ENCODE measurements around the gene SPARCL1. TPM values are rescaled to one million over a fixed set of nuclear protein-coding genes. Genes with fewer than 3 reads are reported as not detected.
"Not testable (repeated sequence)": the region's sequence is repeated elsewhere in the genome, so short reads cannot be mapped to it uniquely, and the experiment has no call there.

SPARCL1 gene, protein sequence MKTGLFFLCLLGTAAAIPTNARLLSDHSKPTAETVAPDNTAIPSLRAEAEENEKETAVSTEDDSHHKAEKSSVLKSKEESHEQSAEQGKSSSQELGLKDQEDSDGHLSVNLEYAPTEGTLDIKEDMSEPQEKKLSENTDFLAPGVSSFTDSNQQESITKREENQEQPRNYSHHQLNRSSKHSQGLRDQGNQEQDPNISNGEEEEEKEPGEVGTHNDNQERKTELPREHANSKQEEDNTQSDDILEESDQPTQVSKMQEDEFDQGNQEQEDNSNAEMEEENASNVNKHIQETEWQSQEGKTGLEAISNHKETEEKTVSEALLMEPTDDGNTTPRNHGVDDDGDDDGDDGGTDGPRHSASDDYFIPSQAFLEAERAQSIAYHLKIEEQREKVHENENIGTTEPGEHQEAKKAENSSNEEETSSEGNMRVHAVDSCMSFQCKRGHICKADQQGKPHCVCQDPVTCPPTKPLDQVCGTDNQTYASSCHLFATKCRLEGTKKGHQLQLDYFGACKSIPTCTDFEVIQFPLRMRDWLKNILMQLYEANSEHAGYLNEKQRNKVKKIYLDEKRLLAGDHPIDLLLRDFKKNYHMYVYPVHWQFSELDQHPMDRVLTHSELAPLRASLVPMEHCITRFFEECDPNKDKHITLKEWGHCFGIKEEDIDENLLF
- 0.65 TPM for polyA plus RNA-seq (2013, experiment 1 of 2)
- polyA plus RNA-seq (2013, experiment 2 of 2): 0.76 TPM

DNA sequence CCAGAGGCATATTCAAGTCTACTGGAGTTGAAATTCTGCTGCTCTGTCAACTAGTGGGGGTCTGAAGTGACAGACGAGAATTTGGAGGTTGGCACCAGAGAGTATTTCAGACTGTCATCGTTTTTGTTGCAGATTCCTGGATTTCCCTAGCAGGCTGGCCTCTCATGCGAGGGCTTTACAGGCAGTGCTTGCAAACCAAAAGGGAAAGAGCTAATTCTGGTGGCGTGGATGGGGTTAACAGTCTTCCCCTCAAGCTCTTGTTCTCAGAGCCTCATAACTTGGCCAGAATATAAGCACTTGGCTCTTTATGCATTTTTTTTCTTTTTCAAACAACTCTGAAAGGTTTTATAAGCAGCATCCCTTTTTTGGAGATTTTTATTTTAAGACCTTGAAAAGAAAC, at the start of gene SPARCL1:
Gene SPARCL1 (minus strand): TSS at position 190 of the 400 bp plus-strand sequence. CDS start 29,802 bp downstream, outside the sequence.
- H3K4me3 ChIP-seq (ENCODE audit: low read length): no peak within 1 kb of the TSS
- WGBS: 36% methylated on average over 4 of the region's 4 CpGs
- H3K4me1 ChIP-seq (ENCODE audit: insufficient read depth, low read length): peaks cover 46% of the 10 kb centered on the region
- no peaks in the 10 kb centered on the region for H3K27me3 ChIP-seq (ENCODE audit: insufficient read depth, low read length)
- no peak within 1 kb of the TSS for H3K9ac ChIP-seq (ENCODE audit: low read depth, low read length)
- H3K36me3 ChIP-seq (ENCODE audit: insufficient read depth, low read length): no peaks in the 10 kb centered on the region
- no peak within 1 kb of the TSS for H3K27ac ChIP-seq (ENCODE audit: low read depth, low read length)
- H3K9me3 ChIP-seq (ENCODE audit: insufficient read depth, low read depth, low read length): no peaks in the 10 kb centered on the region

GRCh38 chr4:87575983-87576382, 46.8 kb upstream of the SPARCL1 start:
- H3K9ac ChIP-seq (ENCODE audit: low read depth, low read length): no peak overlapping the region
- no peaks in the 10 kb centered on the region for H3K9me3 ChIP-seq (ENCODE audit: insufficient read depth, low read depth, low read length)

GRCh38 chr4:87575408-87575807, 46.2 kb upstream of the SPARCL1 start:
- Histone ChIP-seq H3K36me3 (ENCODE audit: insufficient read depth, low read length) (no peaks in the 10 kb centered on the region), H3K9ac (ENCODE audit: low read depth, low read length) (no peak overlapping the region), H3K4me1 (ENCODE audit: insufficient read depth, low read length) (0 out of 2 replicates have a peak, but pooled peaks cover 7% of the 10 kb centered on the region), H3K9me3 (ENCODE audit: insufficient read depth, low read depth, low read length) (no peaks in the 10 kb centered on the region), H3K27ac (ENCODE audit: low read depth, low read length) (no peak overlapping the region), H3K27me3 (ENCODE audit: insufficient read depth, low read length) (no peaks in the 10 kb centered on the region), H3K4me3 (ENCODE audit: low read length) (no peak overlapping the region)
- 94% methylated on average over 1 of the region's 1 CpG for WGBS

More at GRCh38 chr4:87575983-87576382, 46.8 kb upstream of the SPARCL1 start:
- Histone ChIP-seq H3K27me3 (ENCODE audit: insufficient read depth, low read length) (no peaks in the 10 kb centered on the region), H3K4me3 (ENCODE audit: low read length) (no peak overlapping the region), H3K27ac (ENCODE audit: low read depth, low read length) (no peak overlapping the region), H3K36me3 (ENCODE audit: insufficient read depth, low read length) (no peaks in the 10 kb centered on the region), H3K4me1 (ENCODE audit: insufficient read depth, low read length) (0 out of 2 replicates have a peak, but pooled peaks cover 7% of the 10 kb centered on the region)

GRCh38 chr4:87574996-87575395, 45.8 kb upstream of the SPARCL1 start:
- Histone ChIP-seq H3K27ac (ENCODE audit: low read depth, low read length) (no peak overlapping the region), H3K9ac (ENCODE audit: low read depth, low read length) (no peak overlapping the region), H3K4me1 (ENCODE audit: insufficient read depth, low read length) (0 out of 2 replicates have a peak, but pooled peaks cover 7% of the 10 kb centered on the region), H3K9me3 (ENCODE audit: insufficient read depth, low read depth, low read length) (no peaks in the 10 kb centered on the region), H3K36me3 (ENCODE audit: insufficient read depth, low read length) (no peaks in the 10 kb centered on the region), H3K27me3 (ENCODE audit: insufficient read depth, low read length) (no peaks in the 10 kb centered on the region), H3K4me3 (ENCODE audit: low read length) (no peak overlapping the region)
- WGBS: 67% methylated on average over 3 of the region's 3 CpGs

DNA sequence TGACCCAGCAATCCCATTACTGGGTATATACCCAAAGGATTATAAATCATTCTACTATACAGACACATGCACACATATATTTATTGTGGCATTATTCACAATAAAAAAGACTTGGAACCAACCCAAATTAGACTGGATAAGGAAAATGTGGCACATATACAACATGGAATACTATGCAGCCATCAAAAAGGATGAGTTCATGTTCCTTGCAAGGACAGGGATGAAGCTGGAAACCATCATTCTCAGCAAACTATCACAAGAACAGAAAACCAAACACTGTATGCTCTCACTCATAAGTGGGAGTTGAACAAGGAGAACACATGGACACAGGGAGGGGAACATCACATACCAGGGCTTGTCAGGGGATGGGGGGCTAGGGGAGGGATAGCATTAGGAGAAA, 45.2 kb upstream of the SPARCL1 start:
- H3K9me3 ChIP-seq (ENCODE audit: insufficient read depth, low read depth, low read length); H3K4me1 ChIP-seq (ENCODE audit: insufficient read depth, low read length); H3K27ac ChIP-seq (ENCODE audit: low read depth, low read length); H3K36me3 ChIP-seq (ENCODE audit: insufficient read depth, low read length); H3K27me3 ChIP-seq (ENCODE audit: insufficient read depth, low read length); H3K4me3 ChIP-seq (ENCODE audit: low read length); H3K9ac ChIP-seq (ENCODE audit: low read depth, low read length): not testable (repeated sequence)

- H3K9ac ChIP-seq (ENCODE audit: low read depth, low read length): no peak overlapping the region
- H3K4me3 ChIP-seq (ENCODE audit: low read length): no peak overlapping the region
- no peak overlapping the region for H3K27ac ChIP-seq (ENCODE audit: low read depth, low read length)
- H3K36me3 ChIP-seq (ENCODE audit: insufficient read depth, low read length): no peaks in the 10 kb centered on the region
- no peaks in the 10 kb centered on the region for H3K27me3 ChIP-seq (ENCODE audit: insufficient read depth, low read length)
- peaks cover 11% of the 10 kb centered on the region; the same call in 1 of the 2 replicates for H3K4me1 ChIP-seq (ENCODE audit: insufficient read depth, low read length)
- H3K9me3 ChIP-seq (ENCODE audit: insufficient read depth, low read depth, low read length): 0 out of 2 replicates have a peak, but pooled peaks cover 3% of the 10 kb centered on the region
- 97% methylated on average over 5 of the region's 5 CpGs for WGBS
Observed at GRCh38 chr4:87570290-87570805, 41.2 kb upstream of the SPARCL1 start.

DNA sequence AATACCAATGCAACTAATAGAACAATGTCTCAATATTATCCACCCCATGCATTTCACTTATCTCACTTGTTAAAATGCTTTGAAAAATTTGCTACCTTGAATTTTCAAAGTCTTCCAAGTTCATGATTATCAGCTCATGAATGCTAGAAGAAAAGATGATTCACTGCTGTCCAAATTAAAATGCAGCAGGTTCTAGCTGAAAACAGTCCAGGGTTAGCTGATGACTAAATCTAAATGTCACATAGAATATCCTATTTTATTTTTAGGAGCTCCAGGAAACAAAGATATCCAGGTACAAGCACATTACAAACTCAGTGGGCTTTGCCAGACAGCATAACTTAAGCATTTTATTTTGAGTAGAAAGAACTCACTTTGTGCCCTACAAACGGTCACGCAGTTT, 38.0 kb upstream of the SPARCL1 start:
- Histone ChIP-seq H3K27ac (ENCODE audit: low read depth, low read length) (no peak overlapping the region), H3K9ac (ENCODE audit: low read depth, low read length) (no peak overlapping the region), H3K9me3 (ENCODE audit: insufficient read depth, low read depth, low read length) (0 out of 2 replicates have a peak, but pooled peaks cover 3% of the 10 kb centered on the region), H3K27me3 (ENCODE audit: insufficient read depth, low read length) (no peaks in the 10 kb centered on the region), H3K4me3 (ENCODE audit: low read length) (no peak overlapping the region), H3K4me1 (ENCODE audit: insufficient read depth, low read length) (peaks cover 7% of the 10 kb centered on the region; the same call in 1 of the 2 replicates), H3K36me3 (ENCODE audit: insufficient read depth, low read length) (no peaks in the 10 kb centered on the region)
- WGBS: 96% methylated on average over 2 of the region's 2 CpGs

DNA sequence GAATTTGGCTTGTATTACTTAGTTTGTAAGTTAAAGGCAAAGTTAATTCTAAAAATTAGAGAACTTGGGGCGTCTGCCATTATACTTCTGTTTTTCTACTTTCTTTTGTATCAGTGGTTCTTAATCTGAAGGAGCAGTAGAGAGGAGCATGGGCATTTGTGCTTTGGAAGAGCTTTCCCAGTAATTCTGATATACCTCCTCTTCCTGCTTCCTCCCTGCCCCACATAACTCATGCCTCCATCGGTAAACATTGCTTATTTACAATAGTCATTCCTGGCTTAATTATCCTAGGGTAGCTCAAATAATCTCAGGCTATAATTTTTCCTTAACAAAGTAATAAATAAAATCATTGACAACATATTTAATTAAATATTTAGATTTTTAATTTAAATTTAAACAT, 37.1 kb upstream of the SPARCL1 start:
- H3K27ac ChIP-seq (ENCODE audit: low read depth, low read length): no peak overlapping the region
- WGBS: 74% methylated on average over 2 of the region's 2 CpGs

GRCh38 chr4:87565746-87566145, 36.6 kb upstream of the SPARCL1 start:
- Histone ChIP-seq H3K9me3 (ENCODE audit: insufficient read depth, low read depth, low read length) (0 out of 2 replicates have a peak, but pooled peaks cover 3% of the 10 kb centered on the region), H3K4me3 (ENCODE audit: low read length) (no peak overlapping the region), H3K27me3 (ENCODE audit: insufficient read depth, low read length) (no peaks in the 10 kb centered on the region), H3K4me1 (ENCODE audit: insufficient read depth, low read length) (peaks cover 7% of the 10 kb centered on the region; the same call in 1 of the 2 replicates), H3K27ac (ENCODE audit: low read depth, low read length) (no peak overlapping the region), H3K9ac (ENCODE audit: low read depth, low read length) (no peak overlapping the region), H3K36me3 (ENCODE audit: insufficient read depth, low read length) (no peaks in the 10 kb centered on the region)
- WGBS: 93% methylated on average over 4 of the region's 4 CpGs

More for the DNA sequence above, 37.1 kb upstream of the SPARCL1 start:
- H3K27me3 ChIP-seq (ENCODE audit: insufficient read depth, low read length): no peaks in the 10 kb centered on the region
- peaks cover 7% of the 10 kb centered on the region; the same call in 1 of the 2 replicates for H3K4me1 ChIP-seq (ENCODE audit: insufficient read depth, low read length)
- 0 out of 2 replicates have a peak, but pooled peaks cover 3% of the 10 kb centered on the region for H3K9me3 ChIP-seq (ENCODE audit: insufficient read depth, low read depth, low read length)
- H3K4me3 ChIP-seq (ENCODE audit: low read length): no peak overlapping the region
- H3K9ac ChIP-seq (ENCODE audit: low read depth, low read length): no peak overlapping the region
- H3K36me3 ChIP-seq (ENCODE audit: insufficient read depth, low read length): no peaks in the 10 kb centered on the region

DNA sequence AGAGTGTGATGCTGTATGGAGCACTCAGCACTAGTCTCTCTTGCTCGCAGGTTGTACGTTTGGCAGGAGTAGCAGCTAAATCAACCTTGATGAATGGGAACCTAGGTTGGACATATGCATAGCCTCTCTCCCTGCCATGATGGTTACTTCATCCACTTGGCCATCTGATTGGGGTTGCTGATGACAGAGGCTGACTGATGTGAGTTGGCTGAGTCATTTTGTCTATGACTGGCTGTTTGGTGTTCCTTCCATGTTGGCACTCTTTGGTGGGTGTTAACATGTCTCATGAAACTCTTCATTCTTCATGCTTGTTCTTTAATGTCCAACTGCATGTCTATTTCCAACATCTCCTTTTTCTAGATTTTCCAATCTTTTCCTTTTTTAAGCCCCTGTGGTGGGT, 31.6 kb upstream of the SPARCL1 start:
- H3K9me3 ChIP-seq (ENCODE audit: insufficient read depth, low read depth, low read length): no peaks in the 10 kb centered on the region
- 89% methylated on average over 2 of the region's 2 CpGs for WGBS
- H3K36me3 ChIP-seq (ENCODE audit: insufficient read depth, low read length): no peaks in the 10 kb centered on the region
- H3K4me1 ChIP-seq (ENCODE audit: insufficient read depth, low read length): peaks cover 7% of the 10 kb centered on the region
- H3K4me3 ChIP-seq (ENCODE audit: low read length): no peak overlapping the region
- H3K9ac ChIP-seq (ENCODE audit: low read depth, low read length): no peak overlapping the region
- no peaks in the 10 kb centered on the region for H3K27me3 ChIP-seq (ENCODE audit: insufficient read depth, low read length)
- no peak overlapping the region for H3K27ac ChIP-seq (ENCODE audit: low read depth, low read length)

Measured in HUES64 (cell line).